SK-N-SH (cell line): Measurements from ENCODE around the gene FBXW9.
A peak's percentile ranks its signal among the peaks of the same experiment; 100 is the strongest.

Experiments used
- ELF1 ChIP-seq: IDR thresholded peaks from 2 replicates; pipeline ENCODE4 v1.4.0; 2012
- EP300 ChIP-seq, 2 experiments: IDR thresholded peaks; 2 replicates each; pipeline versions ENCODE4 v1.4.0 to v1.6.1; 2012; ENCODE audit warnings: borderline replicate concordance in 1 of 2, low read depth in 1 of 2, low read length in 1 of 2
- FOXM1 ChIP-seq: IDR thresholded peaks from 2 replicates; pipeline ENCODE4 v1.4.0; 2012; ENCODE audit warnings: low read depth, mild to moderate bottlenecking
- MXI1 ChIP-seq: IDR thresholded peaks from 2 replicates; pipeline ENCODE4 v1.6.1; 2012; ENCODE audit warnings: mild to moderate bottlenecking, low read depth, low read length, improper control_type of control experiment
- POLR2AphosphoS5 ChIP-seq: IDR thresholded peaks from 2 replicates; pipeline ENCODE4 v1.6.1; 2012; ENCODE audit warnings: low read depth, low read length
- RCOR1 ChIP-seq: fragments of 150-350 bp; IDR thresholded peaks from 2 replicates; pipeline ENCODE4 v1.6.1; 2017; ENCODE audit warnings: antibody characterized with exemption, low read length
- TAF1 ChIP-seq: IDR thresholded peaks from 2 replicates; pipeline ENCODE4 v1.6.1; 2012; ENCODE audit warnings: low read depth, mild to moderate bottlenecking, low read length, moderate library complexity, borderline replicate concordance
- YY1 ChIP-seq: IDR thresholded peaks from 2 replicates; pipeline ENCODE4 v1.4.0; 2012; ENCODE audit warnings: low read depth, mild to moderate bottlenecking
- TF ChIP-seq, protein P1 (sequence below): IDR thresholded peaks from 2 replicates; pipeline ENCODE4; 2012
- TF ChIP-seq, protein P2 (sequence below): fragments of 200-600 bp; sonication (generic); IDR thresholded peaks from 2 replicates; pipeline ENCODE4 v1.6.1; 2017; ENCODE audit warnings: antibody characterized with exemption, mild to moderate bottlenecking, moderate library complexity
- TF ChIP-seq, protein P3 (sequence below): IDR thresholded peaks from 2 replicates; pipeline ENCODE4 v1.4.0; 2012; ENCODE audit warnings: low read depth

DNA sequence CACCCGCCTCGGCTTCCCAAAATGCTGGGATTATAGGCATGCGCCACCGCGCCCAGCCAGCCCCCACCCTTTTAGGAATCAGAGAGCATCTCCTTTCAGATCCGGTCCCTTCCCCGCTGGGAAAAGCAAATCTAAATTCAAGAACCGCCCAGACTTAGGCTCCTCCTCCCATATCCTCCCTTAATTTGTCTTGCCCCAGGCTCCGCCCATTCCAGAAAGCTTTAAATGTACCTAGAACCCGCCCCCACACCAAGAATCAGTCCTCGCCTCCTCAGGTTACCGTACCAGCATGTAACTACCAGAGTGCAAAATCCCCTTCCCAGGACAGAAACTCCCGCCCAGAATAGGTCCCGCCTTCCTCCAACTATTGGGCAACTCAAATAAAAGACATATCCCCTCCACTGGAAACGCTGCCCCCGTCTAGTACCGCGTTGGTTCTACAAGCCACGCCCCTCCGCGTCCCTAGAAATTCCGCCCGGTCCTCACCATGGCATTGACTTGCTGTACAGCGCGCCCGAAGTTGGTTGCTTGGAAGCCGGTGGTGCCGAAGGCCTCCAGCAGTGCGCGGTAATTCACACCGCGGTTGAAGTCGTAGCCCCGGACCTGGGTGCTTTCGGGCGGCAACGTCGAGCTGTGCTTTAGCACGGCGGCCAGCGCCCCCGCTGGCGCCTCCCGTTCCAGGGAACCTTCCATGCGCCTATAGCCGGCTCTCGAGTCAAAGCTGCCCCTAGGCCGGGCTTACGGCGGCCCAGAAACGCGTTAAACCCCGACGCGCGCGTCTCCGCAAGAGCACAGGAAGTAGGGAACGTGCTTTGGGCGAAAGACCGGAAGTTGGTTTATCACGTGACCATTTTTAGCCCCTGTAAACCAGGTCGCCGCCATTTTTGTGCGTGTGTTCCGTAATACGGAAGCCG lies 15.1 kb downstream of the FBXW9 start, which contains the start of gene DHPS:
- TF ChIP-seq, protein P1, sequence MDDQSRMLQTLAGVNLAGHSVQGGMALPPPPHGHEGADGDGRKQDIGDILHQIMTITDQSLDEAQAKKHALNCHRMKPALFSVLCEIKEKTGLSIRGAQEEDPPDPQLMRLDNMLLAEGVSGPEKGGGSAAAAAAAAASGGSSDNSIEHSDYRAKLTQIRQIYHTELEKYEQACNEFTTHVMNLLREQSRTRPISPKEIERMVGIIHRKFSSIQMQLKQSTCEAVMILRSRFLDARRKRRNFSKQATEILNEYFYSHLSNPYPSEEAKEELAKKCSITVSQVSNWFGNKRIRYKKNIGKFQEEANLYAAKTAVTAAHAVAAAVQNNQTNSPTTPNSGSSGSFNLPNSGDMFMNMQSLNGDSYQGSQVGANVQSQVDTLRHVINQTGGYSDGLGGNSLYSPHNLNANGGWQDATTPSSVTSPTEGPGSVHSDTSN: peak; percentile 55
- TF ChIP-seq, protein P2, sequence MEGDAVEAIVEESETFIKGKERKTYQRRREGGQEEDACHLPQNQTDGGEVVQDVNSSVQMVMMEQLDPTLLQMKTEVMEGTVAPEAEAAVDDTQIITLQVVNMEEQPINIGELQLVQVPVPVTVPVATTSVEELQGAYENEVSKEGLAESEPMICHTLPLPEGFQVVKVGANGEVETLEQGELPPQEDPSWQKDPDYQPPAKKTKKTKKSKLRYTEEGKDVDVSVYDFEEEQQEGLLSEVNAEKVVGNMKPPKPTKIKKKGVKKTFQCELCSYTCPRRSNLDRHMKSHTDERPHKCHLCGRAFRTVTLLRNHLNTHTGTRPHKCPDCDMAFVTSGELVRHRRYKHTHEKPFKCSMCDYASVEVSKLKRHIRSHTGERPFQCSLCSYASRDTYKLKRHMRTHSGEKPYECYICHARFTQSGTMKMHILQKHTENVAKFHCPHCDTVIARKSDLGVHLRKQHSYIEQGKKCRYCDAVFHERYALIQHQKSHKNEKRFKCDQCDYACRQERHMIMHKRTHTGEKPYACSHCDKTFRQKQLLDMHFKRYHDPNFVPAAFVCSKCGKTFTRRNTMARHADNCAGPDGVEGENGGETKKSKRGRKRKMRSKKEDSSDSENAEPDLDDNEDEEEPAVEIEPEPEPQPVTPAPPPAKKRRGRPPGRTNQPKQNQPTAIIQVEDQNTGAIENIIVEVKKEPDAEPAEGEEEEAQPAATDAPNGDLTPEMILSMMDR: 0 out of 2 replicates have a peak, but pooled peaks have one; percentile 12
- TF ChIP-seq MXI1 (peak; percentile 74), FOXM1 (no peak), EP300 (IDR thresholded peaks at IDR 0.05; ENCODE audit: borderline replicate concordance in 1 of 2, low read depth in 1 of 2, low read length in 1 of 2) (0 out of 4 replicates have a peak, but pooled peaks of 1 of the 2 experiments have one; percentile 12), ELF1 (peak; percentile 83), POLR2AphosphoS5 (peak; percentile 68), RCOR1 (no peak), TAF1 (peak; percentile 65), YY1 (peak; percentile 94)
- TF ChIP-seq, protein P3, sequence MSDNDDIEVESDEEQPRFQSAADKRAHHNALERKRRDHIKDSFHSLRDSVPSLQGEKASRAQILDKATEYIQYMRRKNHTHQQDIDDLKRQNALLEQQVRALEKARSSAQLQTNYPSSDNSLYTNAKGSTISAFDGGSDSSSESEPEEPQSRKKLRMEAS: peak; percentile 65
